GM13976 (cell line): ENCODE data around the gene OPTC.

Source experiments
- DNase-seq: peaks from one replicate; pipeline ENCODE4 v3.0.0; 2012; ENCODE audit warnings: low spot score
- CTCF ChIP-seq: IDR thresholded peaks from 2 replicates; pipeline ENCODE4 v1.5.1; 2012; ENCODE audit warnings: borderline replicate concordance, mild to moderate bottlenecking; ENCODE audit not compliant: insufficient read depth; ENCODE audit errors: extremely low read depth, missing control alignments, control extremely low read depth
- in situ Hi-C: fragments of 300-500 bp; cut with MboI; formaldehyde crosslinking; loops from one replicate; pipeline ENCODE4 v1.12.0; 2022; ENCODE audit warnings: low sequenced_read_pairs, mixed read lengths, inconsistent platforms; ENCODE audit not compliant: unreplicated experiment

The OPTC gene

GRCh38 chr1:203536575-203536974 lies 42.6 kb downstream of the OPTC start:
- in situ Hi-C loops, result no loop called here
- no peak for DNase-seq
- no peak for TF ChIP-seq CTCF

- no peak for TF ChIP-seq CTCF
- DNase-seq, result no peak
- in situ Hi-C loops, result no loop called here
Observed at GRCh38 chr1:203536980-203537455, 43.1 kb downstream of the OPTC start.

- TF ChIP-seq CTCF, result no peak
- in situ Hi-C loops, result no loop called here
- no peak for DNase-seq
Observed at GRCh38 chr1:203537806-203538464, 44.0 kb downstream of the OPTC start.

DNA sequence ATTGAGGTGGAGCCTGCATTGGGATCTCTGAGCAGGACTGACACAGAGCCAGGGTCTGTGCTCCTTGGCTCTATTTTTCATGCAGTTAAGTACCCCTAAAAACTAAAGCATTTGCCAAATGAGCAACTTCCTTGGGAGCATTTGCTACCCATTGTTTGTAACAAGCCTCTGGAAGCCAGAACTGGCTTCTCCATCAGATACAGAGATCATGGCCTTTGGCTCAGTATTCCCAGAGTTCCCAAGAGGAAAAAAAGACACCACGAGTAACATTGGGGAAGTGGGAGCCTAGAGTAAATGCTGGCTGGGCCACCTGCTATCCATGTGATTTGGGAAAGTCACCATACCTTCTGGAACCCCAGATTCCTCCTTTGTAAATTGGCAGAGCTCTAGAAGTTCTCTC lies 44.8 kb downstream of the OPTC start:
- no peak for DNase-seq
- in situ Hi-C loops, result no loop called here
- no peak for TF ChIP-seq CTCF

GRCh38 chr1:203539831-203540546 lies 46.0 kb downstream of the OPTC start:
- in situ Hi-C loops, result no loop called here
- TF ChIP-seq CTCF, result no peak
- no peak for DNase-seq

DNA sequence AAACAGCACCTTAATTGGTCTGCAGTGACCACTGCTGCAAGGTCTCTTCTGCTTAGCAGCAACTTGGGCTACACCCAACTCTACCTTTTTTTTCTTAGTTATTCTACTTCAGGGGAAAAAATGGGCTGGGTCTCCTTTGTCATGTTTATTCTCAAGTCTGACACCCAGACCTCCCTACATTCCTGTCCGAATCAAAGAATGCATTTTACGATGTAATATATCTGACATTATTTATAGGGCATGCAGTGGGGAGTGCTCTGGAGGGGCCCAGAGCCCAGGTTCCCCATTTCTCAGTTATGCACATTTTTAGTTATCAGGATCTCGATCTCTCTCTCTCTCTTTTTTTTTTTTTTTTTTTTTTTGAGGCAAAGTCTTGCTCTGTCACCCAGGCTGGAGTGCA lies 50.5 kb downstream of the OPTC start:
- DNase-seq, result no peak
- TF ChIP-seq CTCF, result no peak
- in situ Hi-C loops, result no loop called here
